Left lung (tissue), 10 donors: ENCODE data around the gene KIF2A. TPM values are rescaled to one million over a fixed set of nuclear protein-coding genes. Genes with fewer than 3 reads are reported as not detected.

Source experiments
- ATAC-seq: fragments of 200-7000 bp; cut with Tn5 transposase; one replicate; pipeline ENCODE4 v1.9.1; 2020; ENCODE audit warnings: moderate library complexity
- DNase-seq, 4 donors: peaks; one replicate each; pipeline ENCODE4 v3.0.0-alpha.2; 2013 to 2020
- H3K27ac ChIP-seq, 2 donors: fragments of 200-600 bp; sonication (generic) in 1 of 2; one replicate each; pipeline versions ENCODE4 v1.5.0 to v1.8.0; 2020 to 2021
- H3K27me3 ChIP-seq, 2 donors: fragments of 200-600 bp; sonication (generic) in 1 of 2; one replicate each; pipeline versions ENCODE4 v1.5.0 to v1.8.0; 2020 to 2021
- H3K36me3 ChIP-seq, 2 donors: fragments of 200-600 bp; sonication (generic) in 1 of 2; one replicate each; pipeline versions ENCODE4 v1.5.0 to v1.8.0; 2020 to 2021
- H3K4me1 ChIP-seq, 2 donors: fragments of 200-600 bp; one replicate each; pipeline ENCODE4 v1.8.0; 2021
- H3K4me3 ChIP-seq, 2 donors: fragments of 200-600 bp; sonication (generic) in 1 of 2; one replicate each; pipeline versions ENCODE4 v1.5.0 to v1.8.0; 2020 to 2021; ENCODE audit warnings: mild to moderate bottlenecking in 1 of 2
- H3K9me3 ChIP-seq, 2 donors: fragments of 200-600 bp; sonication (generic) in 1 of 2; one replicate each; pipeline versions ENCODE4 v1.5.0 to v1.8.0; 2020 to 2021
- intact Hi-C, 2 donors: fragments of 100-400 bp; cut with DNase I; formaldehyde crosslinking; loops; one replicate each; pipeline versions ENCODE4 v1.11.2 to v1.14.2; 2022
- polyA plus RNA-seq, 6 donors: library from polyadenylated mRNA; unstranded; fragments of 120-200 nt; gene quantifications; one replicate each; pipeline ENCODE4 v1.2.1, GENCODE V29; 2013; ENCODE audit not compliant: insufficient read length in 6 of 6
- total RNA-seq, 2 donors: library from RNA; stranded (reverse); fragmentation: NEBNext Ultra II Directional; extraction: Animal tissue kit (Norgen Biotek cat#: 25700); gene quantifications; one replicate each; pipeline ENCODE4 v1.2.1, GENCODE V29; 2021
- TF ChIP-seq, protein P1 (sequence below), 2 donors: fragments of 200-600 bp; sonication (generic) in 1 of 2; IDR thresholded peaks; one replicate each; pipeline versions ENCODE4 v1.5.0 to v1.8.0; 2021; ENCODE audit warnings: antibody characterized with exemption in 2 of 2
- donor health status: DM: no; HTN: yes; CAD: no.
- donor health status: DM: no; HTN: no; CAD: no.

Gene KIF2A
- total and polyA plus RNA-seq, 8 donors = 26.3 to 48.3 (median 43.0) TPM

DNA sequence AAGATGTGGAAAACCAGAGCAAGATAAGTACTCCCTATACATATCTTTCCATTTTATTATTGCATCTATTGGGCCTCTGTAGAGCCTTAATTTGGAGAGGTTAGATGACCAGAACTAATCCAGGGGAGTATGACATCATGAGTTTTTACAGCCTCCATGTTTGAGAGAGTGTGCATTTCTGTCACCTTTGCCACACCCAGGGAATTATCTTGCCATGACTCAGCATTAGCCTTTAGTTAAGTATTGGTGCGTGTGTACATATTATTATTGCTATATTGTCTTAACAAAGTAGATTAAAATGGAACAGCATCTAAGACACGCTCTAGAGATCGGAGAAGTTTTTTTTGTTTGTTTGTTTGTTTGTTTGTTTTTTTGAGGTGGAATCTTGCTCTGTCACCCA, 70.1 kb downstream of the KIF2A start:
- H3K9me3 ChIP-seq = no peaks in the 10 kb centered on the region

DNA sequence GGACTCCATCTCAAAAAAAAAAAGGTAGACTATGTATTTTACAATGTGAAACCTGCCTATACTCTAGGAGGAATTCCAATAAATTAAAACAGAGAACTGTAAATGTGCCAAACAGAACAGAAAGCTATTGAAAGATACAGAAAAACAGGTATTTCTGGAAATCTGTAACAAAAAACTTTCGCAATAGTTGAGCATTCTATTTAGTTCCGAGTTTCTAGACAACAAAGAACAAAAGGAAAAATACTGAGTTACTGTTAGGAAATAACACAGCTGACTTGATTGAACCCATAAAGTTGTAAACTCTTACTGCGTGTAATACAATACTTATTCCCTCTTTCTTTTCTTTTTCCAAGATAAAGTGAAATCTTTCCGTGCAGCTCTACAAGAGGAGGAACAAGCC, 79.1 kb downstream of the KIF2A start:
- H3K36me3 ChIP-seq = peaks cover 0 to 98% of the 10 kb centered on the region in 2 donors
- TF ChIP-seq, protein P1, sequence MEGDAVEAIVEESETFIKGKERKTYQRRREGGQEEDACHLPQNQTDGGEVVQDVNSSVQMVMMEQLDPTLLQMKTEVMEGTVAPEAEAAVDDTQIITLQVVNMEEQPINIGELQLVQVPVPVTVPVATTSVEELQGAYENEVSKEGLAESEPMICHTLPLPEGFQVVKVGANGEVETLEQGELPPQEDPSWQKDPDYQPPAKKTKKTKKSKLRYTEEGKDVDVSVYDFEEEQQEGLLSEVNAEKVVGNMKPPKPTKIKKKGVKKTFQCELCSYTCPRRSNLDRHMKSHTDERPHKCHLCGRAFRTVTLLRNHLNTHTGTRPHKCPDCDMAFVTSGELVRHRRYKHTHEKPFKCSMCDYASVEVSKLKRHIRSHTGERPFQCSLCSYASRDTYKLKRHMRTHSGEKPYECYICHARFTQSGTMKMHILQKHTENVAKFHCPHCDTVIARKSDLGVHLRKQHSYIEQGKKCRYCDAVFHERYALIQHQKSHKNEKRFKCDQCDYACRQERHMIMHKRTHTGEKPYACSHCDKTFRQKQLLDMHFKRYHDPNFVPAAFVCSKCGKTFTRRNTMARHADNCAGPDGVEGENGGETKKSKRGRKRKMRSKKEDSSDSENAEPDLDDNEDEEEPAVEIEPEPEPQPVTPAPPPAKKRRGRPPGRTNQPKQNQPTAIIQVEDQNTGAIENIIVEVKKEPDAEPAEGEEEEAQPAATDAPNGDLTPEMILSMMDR (IDR thresholded peaks at IDR 0.05) = no peak
- intact Hi-C loops = no loop called here
- H3K27ac ChIP-seq = no peak overlapping the region
- no peaks in the 10 kb centered on the region for H3K27me3 ChIP-seq
- H3K4me1 ChIP-seq = no peaks in the 10 kb centered on the region
- H3K9me3 ChIP-seq = no peaks in the 10 kb centered on the region
- H3K4me3 ChIP-seq = no peak overlapping the region
- peak in 1 of 4 donors; percentile 21 for DNase-seq
- no peak for ATAC-seq

More for the DNA sequence above, 70.1 kb downstream of the KIF2A start:
- H3K4me3 ChIP-seq = no peak overlapping the region
- H3K27me3 ChIP-seq = no peaks in the 10 kb centered on the region
- no peak for DNase-seq
- H3K36me3 ChIP-seq = peaks cover 0 to 85% of the 10 kb centered on the region in 2 donors
- TF ChIP-seq, protein P1 (IDR thresholded peaks at IDR 0.05) = no peak
- intact Hi-C loops = no loop called here
- H3K27ac ChIP-seq = no peak overlapping the region
- no peak for ATAC-seq
- no peaks in the 10 kb centered on the region for H3K4me1 ChIP-seq

DNA sequence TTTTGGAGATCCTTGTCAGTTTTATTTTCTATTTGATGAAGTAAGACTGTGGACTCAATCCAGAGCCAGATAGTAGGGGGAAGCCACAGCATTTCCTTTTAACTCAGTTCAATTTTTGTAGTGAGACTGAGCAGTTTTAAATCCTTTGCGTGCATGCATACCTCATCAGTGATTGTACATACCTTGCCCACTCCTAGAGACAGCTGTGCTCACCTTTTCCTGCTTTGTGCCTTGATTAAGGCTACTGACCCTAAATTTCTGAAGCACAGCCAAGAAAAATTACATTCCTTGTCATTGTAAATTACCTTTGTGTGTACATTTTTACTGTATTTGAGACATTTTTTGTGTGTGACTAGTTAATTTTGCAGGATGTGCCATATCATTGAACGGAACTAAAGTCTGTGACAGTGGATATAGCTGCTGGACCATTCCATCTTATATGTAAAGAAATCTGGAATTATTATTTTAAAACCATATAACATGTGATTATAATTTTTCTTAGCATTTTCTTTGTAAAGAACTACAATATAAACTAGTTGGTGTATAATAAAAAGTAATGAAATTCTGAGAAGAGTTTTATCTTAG, 79.9 kb downstream of the KIF2A start:
- no peak for ATAC-seq

DNA sequence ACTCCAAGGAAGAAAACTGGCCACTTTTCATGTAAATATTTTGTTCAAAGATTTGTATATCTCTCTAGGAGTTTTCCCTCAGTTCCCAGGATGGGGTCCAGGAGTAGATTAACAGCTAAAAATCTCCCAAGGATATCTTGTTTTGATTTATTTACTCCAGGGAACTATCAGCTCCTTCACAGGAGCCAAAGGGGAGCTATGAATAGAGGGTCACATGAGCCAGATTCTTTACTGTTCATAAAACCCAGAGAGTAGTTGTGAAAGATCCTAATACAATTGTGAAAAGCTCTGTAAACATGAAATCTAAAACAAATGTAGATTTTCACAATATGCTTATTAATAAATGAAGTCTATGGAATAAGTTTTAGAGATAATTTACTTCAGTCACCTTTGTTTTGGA, 80.8 kb downstream of the KIF2A start:
- no peak overlapping the region for H3K4me3 ChIP-seq
- no peaks in the 10 kb centered on the region for H3K27me3 ChIP-seq
- no peak overlapping the region for H3K27ac ChIP-seq
- DNase-seq = no peak
- TF ChIP-seq, protein P1 (IDR thresholded peaks at IDR 0.05) = no peak
- intact Hi-C loops = no loop called here
- no peak for ATAC-seq
- H3K4me1 ChIP-seq = no peaks in the 10 kb centered on the region
- peaks cover 0 to 98% of the 10 kb centered on the region in 2 donors for H3K36me3 ChIP-seq
- no peaks in the 10 kb centered on the region for H3K9me3 ChIP-seq

More for the DNA sequence above, 79.9 kb downstream of the KIF2A start:
- Histone ChIP-seq H3K9me3 (no peaks in the 10 kb centered on the region), H3K27ac (no peak overlapping the region), H3K4me1 (no peaks in the 10 kb centered on the region), H3K4me3 (no peak overlapping the region), H3K27me3 (no peaks in the 10 kb centered on the region), H3K36me3 (peaks cover 0 to 98% of the 10 kb centered on the region in 2 donors)
- no peak for DNase-seq
- TF ChIP-seq, protein P1 (IDR thresholded peaks at IDR 0.05) = no peak
- intact Hi-C loops = no loop called here

DNA sequence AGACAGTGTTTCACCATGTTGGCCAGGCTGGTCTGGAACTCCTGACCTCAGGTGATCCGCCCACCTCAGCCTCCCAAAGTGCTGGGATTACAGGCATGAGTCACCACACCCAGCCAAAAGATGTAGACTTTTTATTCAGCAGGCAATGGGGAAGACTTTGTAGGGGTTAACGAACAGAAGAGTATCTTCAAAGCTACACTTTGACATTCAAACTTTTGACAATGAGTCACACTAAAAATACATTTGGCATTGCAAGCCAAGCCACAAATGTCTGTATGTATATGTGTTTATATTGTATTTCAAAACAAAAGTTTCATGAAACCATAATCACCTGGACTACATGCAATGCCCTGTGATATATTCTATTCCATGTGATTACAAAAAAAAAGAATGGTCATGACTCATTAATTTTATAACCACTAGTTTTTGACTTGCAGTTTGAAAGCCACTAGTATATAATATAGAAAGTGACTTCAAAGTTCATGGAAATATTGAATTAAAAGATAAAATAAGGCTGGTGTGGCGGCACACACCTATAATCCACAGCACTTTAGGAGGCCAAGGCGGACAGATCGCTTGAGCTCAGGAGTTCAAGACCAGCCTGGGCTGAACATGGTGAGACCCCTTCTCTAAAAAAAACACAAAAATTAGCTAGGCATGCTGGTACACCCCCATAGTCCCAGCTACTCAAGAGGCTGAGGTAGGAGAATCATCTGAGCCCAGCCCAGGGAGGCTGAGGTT, 89.4 kb downstream of the KIF2A start:
- DNase-seq (no peak), ATAC-seq (no peak)
- Histone ChIP-seq H3K27ac (no peak overlapping the region), H3K36me3 (peaks cover 0 to 93% of the 10 kb centered on the region in 2 donors), H3K4me3 (no peak overlapping the region), H3K9me3 (no peaks in the 10 kb centered on the region), H3K4me1 (no peaks in the 10 kb centered on the region), H3K27me3 (no peaks in the 10 kb centered on the region)
- TF ChIP-seq, protein P1 (IDR thresholded peaks at IDR 0.05) = no peak
- intact Hi-C loops = no loop called here
